Measurements from ENCODE around the gene ARMCX1. TPM values are rescaled to one million over a fixed set of nuclear protein-coding genes. Genes with fewer than 3 reads are reported as not detected.

The ARMCX1 gene
- total and polyA plus RNA-seq, 2 experiments from 2014 or later: 27.5 to 30.0 TPM

GRCh38 chrX:101539116-101539515, 11.2 kb upstream of the ARMCX1 start:
- DNase-seq: no peak
- H3K79me2 ChIP-seq (ENCODE audit: insufficient read depth): no peaks in the 10 kb centered on the region
- no peaks in the 10 kb centered on the region for H3K27me3 ChIP-seq (replicated peaks; ENCODE audit: insufficient read depth)
- H3K9me3 ChIP-seq (ENCODE audit: low read depth): no peaks in the 10 kb centered on the region
- no peaks in the 10 kb centered on the region for H4K20me1 ChIP-seq (ENCODE audit: insufficient read depth)
- H2AFZ ChIP-seq: no peak overlapping the region
- H3K4me2 ChIP-seq (ENCODE audit: unreplicated experiment): no peak overlapping the region
- in situ Hi-C loops (cut with MboI): no loop called here
- no peaks in the 10 kb centered on the region for H3K9me2 ChIP-seq (ENCODE audit: insufficient read depth)
- 97 to 100% methylated on average over 2 to 24 of the region's 25 CpGs for whole genome bisulfite sequencing, 2 experiments (ENCODE audit: low coverage in 1 of 2, low lambda C conversion rate in 2 of 2, missing lambda C conversion rate in 2 of 2)
- no peaks in the 10 kb centered on the region for H3K4me1 ChIP-seq (ENCODE audit: insufficient read depth)
- H3K27ac ChIP-seq: no peak overlapping the region
- no peaks in the 10 kb centered on the region for H3K36me3 ChIP-seq (ENCODE audit: low read depth)
- no peak overlapping the region for H3K9ac ChIP-seq
- no peak overlapping the region for H3K4me3 ChIP-seq
- TF ChIP-seq EZH2phosphoT487 (IDR thresholded peaks at IDR 0.05; ENCODE audit: insufficient read depth, low read depth): no peak
- no peak for TF ChIP-seq EZH2 (IDR thresholded peaks at IDR 0.05; ENCODE audit: insufficient read depth, poor library complexity, severe bottlenecking)
- no peaks in the 10 kb centered on the region for H3F3A ChIP-seq (ENCODE audit: insufficient read depth)

GRCh38 chrX:101550751-101551379, 518 bp downstream of the ARMCX1 start:
- no peak for TF ChIP-seq EZH2 (IDR thresholded peaks at IDR 0.05; ENCODE audit: insufficient read depth, poor library complexity, severe bottlenecking)
- TF ChIP-seq EZH2phosphoT487 (IDR thresholded peaks at IDR 0.05; ENCODE audit: insufficient read depth, low read depth): no peak
- H3K4me2 ChIP-seq (ENCODE audit: unreplicated experiment): peak overlapping the region; percentile 78
- peak; percentile 73 for DNase-seq
- H2AFZ ChIP-seq: peak overlapping the region; percentile 92
- no peaks in the 10 kb centered on the region for H3K27me3 ChIP-seq (replicated peaks; ENCODE audit: insufficient read depth)
- H3K4me1 ChIP-seq (ENCODE audit: insufficient read depth): peaks cover 5% of the 10 kb centered on the region; the same call in 1 of the 2 replicates
- H3K27ac ChIP-seq: peak overlapping the region; percentile 87
- peak overlapping the region; percentile 84 for H3K4me3 ChIP-seq
- 0 to 1% methylated on average over 17 to 26 of the region's 26 CpGs for WGBS, 2 experiments (ENCODE audit: low coverage in 1 of 2, low lambda C conversion rate in 2 of 2, missing lambda C conversion rate in 2 of 2)
- H3K9ac ChIP-seq: peak overlapping the region; percentile 96
- H3K9me3 ChIP-seq (ENCODE audit: low read depth): no peaks in the 10 kb centered on the region
- H3F3A ChIP-seq (ENCODE audit: insufficient read depth): peaks cover 3% of the 10 kb centered on the region; the same call in 1 of the 2 replicates
- peaks cover 4% of the 10 kb centered on the region; the same call in 1 of the 2 replicates for H3K79me2 ChIP-seq (ENCODE audit: insufficient read depth)
- no peaks in the 10 kb centered on the region for H4K20me1 ChIP-seq (ENCODE audit: insufficient read depth)
- H3K9me2 ChIP-seq (ENCODE audit: insufficient read depth): no peaks in the 10 kb centered on the region
- no peaks in the 10 kb centered on the region for H3K36me3 ChIP-seq (ENCODE audit: low read depth)
- in situ Hi-C loops (cut with MboI): loop anchor here (25.0 kb wide), 1 partner anchor 111 kb away; the partner anchor contains the start of gene ARMCX2

- Histone ChIP-seq H3K79me2 (ENCODE audit: insufficient read depth) (peaks cover 4% of the 10 kb centered on the region; the same call in 1 of the 2 replicates), H2AFZ (peak overlapping the region; percentile 92), H3K4me3 (peak overlapping the region; percentile 84), H3K4me2 (ENCODE audit: unreplicated experiment) (peak overlapping the region; percentile 78), H3K27ac (no peak overlapping the region), H3K9me2 (ENCODE audit: insufficient read depth) (no peaks in the 10 kb centered on the region), H3F3A (ENCODE audit: insufficient read depth) (peaks cover 3% of the 10 kb centered on the region; the same call in 1 of the 2 replicates), H3K9me3 (ENCODE audit: low read depth) (no peaks in the 10 kb centered on the region), H3K4me1 (ENCODE audit: insufficient read depth) (peaks cover 5% of the 10 kb centered on the region; the same call in 1 of the 2 replicates), H3K9ac (peak overlapping the region; percentile 96), H3K36me3 (ENCODE audit: low read depth) (no peaks in the 10 kb centered on the region), H4K20me1 (ENCODE audit: insufficient read depth) (no peaks in the 10 kb centered on the region), H3K27me3 (replicated peaks; ENCODE audit: insufficient read depth) (no peaks in the 10 kb centered on the region)
- no peak for TF ChIP-seq EZH2phosphoT487 (IDR thresholded peaks at IDR 0.05; ENCODE audit: insufficient read depth, low read depth)
- TF ChIP-seq EZH2 (IDR thresholded peaks at IDR 0.05; ENCODE audit: insufficient read depth, poor library complexity, severe bottlenecking): no peak
- in situ Hi-C loops (cut with MboI): loop anchor here (25.0 kb wide), 1 partner anchor 111 kb away; the partner anchor contains the start of gene ARMCX2
- 0 to 6% methylated on average over 2 to 10 of the region's 10 CpGs for WGBS, 2 experiments (ENCODE audit: low coverage in 1 of 2, low lambda C conversion rate in 2 of 2, missing lambda C conversion rate in 2 of 2)
- DNase-seq: no peak
These were observed 1.0 kb downstream of the ARMCX1 start for GRCh38 chrX:101551380-101551767.

- H2AFZ ChIP-seq: no peak overlapping the region
- no peak overlapping the region for H3K4me2 ChIP-seq (ENCODE audit: unreplicated experiment)
- TF ChIP-seq EZH2 (IDR thresholded peaks at IDR 0.05; ENCODE audit: insufficient read depth, poor library complexity, severe bottlenecking): no peak
- no peak for TF ChIP-seq EZH2phosphoT487 (IDR thresholded peaks at IDR 0.05; ENCODE audit: insufficient read depth, low read depth)
- H3K9me2 ChIP-seq (ENCODE audit: insufficient read depth): no peaks in the 10 kb centered on the region
- no peak overlapping the region for H3K27ac ChIP-seq
- in situ Hi-C loops (cut with MboI): loop anchor here (25.0 kb wide), 1 partner anchor 110 kb away; the partner anchor contains the start of gene ARMCX2
- no peak for DNase-seq
- H3K4me1 ChIP-seq (ENCODE audit: insufficient read depth): peaks cover 5% of the 10 kb centered on the region; the same call in 1 of the 2 replicates
- H3K9me3 ChIP-seq (ENCODE audit: low read depth): no peaks in the 10 kb centered on the region
- peaks cover 4% of the 10 kb centered on the region; the same call in 1 of the 2 replicates for H3K79me2 ChIP-seq (ENCODE audit: insufficient read depth)
- 97 to 99% methylated on average over 20 to 21 of the region's 23 CpGs for WGBS, 2 experiments (ENCODE audit: low coverage in 1 of 2, low lambda C conversion rate in 2 of 2, missing lambda C conversion rate in 2 of 2)
- no peaks in the 10 kb centered on the region for H4K20me1 ChIP-seq (ENCODE audit: insufficient read depth)
- H3F3A ChIP-seq (ENCODE audit: insufficient read depth): peaks cover 3% of the 10 kb centered on the region; the same call in 1 of the 2 replicates
- H3K36me3 ChIP-seq (ENCODE audit: low read depth): no peaks in the 10 kb centered on the region
- no peak overlapping the region for H3K9ac ChIP-seq
- no peaks in the 10 kb centered on the region for H3K27me3 ChIP-seq (replicated peaks; ENCODE audit: insufficient read depth)
- H3K4me3 ChIP-seq: no peak overlapping the region
These were observed 2.4 kb downstream of the ARMCX1 start for GRCh38 chrX:101552714-101553113.

All from GM23248 (cell line).